ENCODE results near the gene ZSCAN22.

DNA sequence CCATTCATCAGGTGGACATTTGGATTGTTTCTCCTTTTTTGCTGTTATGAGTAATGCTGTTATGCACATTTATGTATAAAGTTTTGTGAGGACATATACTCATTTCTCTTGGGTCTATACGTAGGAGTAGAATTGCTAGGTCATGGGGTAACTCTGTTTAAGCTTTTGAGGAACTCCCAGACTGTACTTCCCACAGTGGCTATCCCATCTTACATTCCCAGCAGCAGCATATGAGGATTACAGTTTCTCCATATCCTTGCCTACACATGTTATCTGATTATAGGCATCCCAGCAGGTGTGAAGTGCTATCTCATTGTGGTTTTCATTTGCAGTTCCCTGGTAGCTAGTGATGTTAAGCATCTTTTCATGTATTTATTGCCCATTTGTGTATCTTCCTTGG is 5.9 kb downstream of the ZSCAN22 start:
- TF ChIP-seq, protein P1, sequence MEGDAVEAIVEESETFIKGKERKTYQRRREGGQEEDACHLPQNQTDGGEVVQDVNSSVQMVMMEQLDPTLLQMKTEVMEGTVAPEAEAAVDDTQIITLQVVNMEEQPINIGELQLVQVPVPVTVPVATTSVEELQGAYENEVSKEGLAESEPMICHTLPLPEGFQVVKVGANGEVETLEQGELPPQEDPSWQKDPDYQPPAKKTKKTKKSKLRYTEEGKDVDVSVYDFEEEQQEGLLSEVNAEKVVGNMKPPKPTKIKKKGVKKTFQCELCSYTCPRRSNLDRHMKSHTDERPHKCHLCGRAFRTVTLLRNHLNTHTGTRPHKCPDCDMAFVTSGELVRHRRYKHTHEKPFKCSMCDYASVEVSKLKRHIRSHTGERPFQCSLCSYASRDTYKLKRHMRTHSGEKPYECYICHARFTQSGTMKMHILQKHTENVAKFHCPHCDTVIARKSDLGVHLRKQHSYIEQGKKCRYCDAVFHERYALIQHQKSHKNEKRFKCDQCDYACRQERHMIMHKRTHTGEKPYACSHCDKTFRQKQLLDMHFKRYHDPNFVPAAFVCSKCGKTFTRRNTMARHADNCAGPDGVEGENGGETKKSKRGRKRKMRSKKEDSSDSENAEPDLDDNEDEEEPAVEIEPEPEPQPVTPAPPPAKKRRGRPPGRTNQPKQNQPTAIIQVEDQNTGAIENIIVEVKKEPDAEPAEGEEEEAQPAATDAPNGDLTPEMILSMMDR (IDR thresholded peaks at IDR 0.05) = no peak
- no peak for TF ChIP-seq POLR2AphosphoS5 (IDR thresholded peaks at IDR 0.05; ENCODE audit: insufficient read depth in 1 of 2, low read depth in 1 of 2)

Data from vagina (tissue), 2 donors.